Karpas-422 (cell line): ENCODE data around the gene PRRG4. TPM values are rescaled to one million over a fixed set of nuclear protein-coding genes. Genes with fewer than 3 reads are reported as not detected.
"Not testable (repeated sequence)": the region's sequence is repeated elsewhere in the genome, so short reads cannot be mapped to it uniquely, and the experiment has no call there.

Source experiments
- DNase-seq: peaks from one replicate; pipeline ENCODE4 v3.0.0-alpha.2; 2015
- H2AFZ ChIP-seq: fragments of 200-600 bp; sonication (generic); 2 replicates; pipeline ENCODE4 v1.6.1; 2014; ENCODE audit warnings: antibody characterized with exemption, low read length, mixed read lengths
- H3K27ac ChIP-seq: fragments of 200-600 bp; sonication (generic); 2 replicates; pipeline ENCODE4 v1.5.1; 2014; ENCODE audit warnings: mild to moderate bottlenecking, low read length, moderate library complexity
- H3K27me3 ChIP-seq: fragments of 200-600 bp; sonication (generic); 2 replicates; pipeline ENCODE4 v1.6.1; 2014; ENCODE audit warnings: low read length, mixed read lengths
- H3K36me3 ChIP-seq: fragments of 200-600 bp; sonication (generic); 2 replicates; pipeline ENCODE4 v1.6.1; 2014; ENCODE audit warnings: low read length, mixed read lengths; ENCODE audit not compliant: insufficient read depth
- H3K4me1 ChIP-seq: fragments of 200-600 bp; sonication (generic); 2 replicates; pipeline ENCODE4 v1.6.1; 2014; ENCODE audit warnings: mild to moderate bottlenecking, low read length, mixed read lengths
- H3K4me2 ChIP-seq: fragments of 200-600 bp; sonication (generic); 2 replicates; pipeline ENCODE4 v1.6.1; 2014; ENCODE audit warnings: low read length, low read depth, mild to moderate bottlenecking; ENCODE audit not compliant: poor library complexity, severe bottlenecking
- H3K4me3 ChIP-seq: fragments of 200-600 bp; sonication (generic); 2 replicates; pipeline ENCODE4 v1.5.1; 2014; ENCODE audit warnings: mild to moderate bottlenecking, antibody characterized with exemption, low read length, mixed read lengths
- H3K79me2 ChIP-seq: fragments of 200-600 bp; sonication (generic); 2 replicates; pipeline ENCODE4 v1.6.1; 2014; ENCODE audit warnings: mild to moderate bottlenecking, low read length, mixed read lengths
- H3K9ac ChIP-seq: fragments of 200-600 bp; sonication (generic); 2 replicates; pipeline ENCODE4 v1.6.0; 2014; ENCODE audit warnings: low read length
- H3K9me2 ChIP-seq: fragments of 200-600 bp; sonication (generic), shearing (Covaris generic); replicated peaks from 2 replicates; pipeline ENCODE4 v1.6.0; 2014; ENCODE audit warnings: mild to moderate bottlenecking, low read length, moderate library complexity; ENCODE audit not compliant: insufficient read depth
- H3K9me3 ChIP-seq: fragments of 300-700, 200-600 bp; sonication (generic); 2 replicates; pipeline ENCODE4 v1.6.1; 2014; ENCODE audit warnings: low read length, mixed read lengths
- H4K20me1 ChIP-seq: fragments of 200-600 bp; sonication (generic); 2 replicates; pipeline ENCODE4 v1.6.1; 2014; ENCODE audit warnings: mild to moderate bottlenecking, antibody characterized with exemption, low read length, low read depth; ENCODE audit not compliant: insufficient read depth
- total RNA-seq: library from RNA; depleted of rRNA; stranded (reverse); fragments of >200 nt; shearing (Covaris generic); gene quantifications from 2 replicates; pipeline ENCODE4 v1.2.3, GENCODE V29; 2014; ENCODE audit warnings: low replicate concordance

PRRG4 gene
- total RNA-seq, 1 experiment from 2014 or later: 0.19 TPM

GRCh38 chr11:32888384-32888710 is 58.6 kb downstream of the PRRG4 start:
- not testable (repeated sequence) for H3K36me3 ChIP-seq, H3K9me2 ChIP-seq, H3K27ac ChIP-seq, H3K9me3 ChIP-seq, H3K27me3 ChIP-seq, H3K79me2 ChIP-seq, DNase-seq, H3K4me3 ChIP-seq, H4K20me1 ChIP-seq, H3K4me2 ChIP-seq, H3K9ac ChIP-seq, H2AFZ ChIP-seq
- H3K4me1 ChIP-seq: peaks cover 15% of the 10 kb centered on the region

GRCh38 chr11:32888805-32889204 is 59.1 kb downstream of the PRRG4 start:
- DNase-seq: no peak
- Histone ChIP-seq H4K20me1 (no peaks in the 10 kb centered on the region), H3K79me2 (peaks cover 6% of the 10 kb centered on the region), H2AFZ (no peak overlapping the region), H3K27ac (no peak overlapping the region), H3K36me3 (no peaks in the 10 kb centered on the region), H3K9me3 (no peaks in the 10 kb centered on the region), H3K4me3 (no peak overlapping the region), H3K9ac (no peak overlapping the region), H3K27me3 (no peaks in the 10 kb centered on the region), H3K4me2 (no peak overlapping the region), H3K4me1 (peaks cover 15% of the 10 kb centered on the region), H3K9me2 (no peaks in the 10 kb centered on the region)

GRCh38 chr11:32890843-32891656 is 61.3 kb downstream of the PRRG4 start:
- no peak for DNase-seq
- Histone ChIP-seq H3K9ac (no peak overlapping the region), H3K36me3 (peaks cover 8% of the 10 kb centered on the region; the same call in 1 of the 2 replicates), H3K4me3 (no peak overlapping the region), H3K27ac (no peak overlapping the region), H3K79me2 (peaks cover 29% of the 10 kb centered on the region), H3K27me3 (no peaks in the 10 kb centered on the region), H3K9me3 (no peaks in the 10 kb centered on the region), H3K4me2 (peak overlapping the region; percentile 89), H4K20me1 (no peaks in the 10 kb centered on the region), H3K4me1 (peaks cover 33% of the 10 kb centered on the region), H2AFZ (no peak overlapping the region), H3K9me2 (no peaks in the 10 kb centered on the region)

GRCh38 chr11:32891657-32892354 is 62.1 kb downstream of the PRRG4 start:
- Histone ChIP-seq H3K36me3 (peaks cover 10% of the 10 kb centered on the region; the same call in 1 of the 2 replicates), H3K27ac (peak overlapping the region; percentile 61), H3K27me3 (no peaks in the 10 kb centered on the region), H4K20me1 (peaks cover 3% of the 10 kb centered on the region; the same call in 1 of the 2 replicates), H3K9me2 (no peaks in the 10 kb centered on the region), H3K9me3 (no peaks in the 10 kb centered on the region), H3K4me3 (peak overlapping the region; percentile 89), H2AFZ (peak overlapping the region; percentile 90), H3K4me2 (peak overlapping the region; percentile 89), H3K79me2 (peaks cover 36% of the 10 kb centered on the region), H3K9ac (peak overlapping the region; percentile 98), H3K4me1 (peaks cover 35% of the 10 kb centered on the region)
- no peak for DNase-seq

GRCh38 chr11:32892355-32893092 is 62.8 kb downstream of the PRRG4 start, which contains the start of gene QSER1:
Gene QSER1, plus strand, starts transcription at chr11:32892811. Its CDS starts 315 bp downstream, at chr11:32893126.
- H3K4me1 ChIP-seq: peaks cover 36% of the 10 kb centered on the region
- H2AFZ ChIP-seq: peak within 1 kb of the TSS; percentile 90
- H3K36me3 ChIP-seq: peaks cover 15% of the 10 kb centered on the region; the same call in 1 of the 2 replicates
- H3K27me3 ChIP-seq: no peaks in the 10 kb centered on the region
- peak; percentile 89 for DNase-seq
- H3K9me2 ChIP-seq: no peaks in the 10 kb centered on the region
- H3K4me2 ChIP-seq: peak within 1 kb of the TSS; percentile 89
- no peaks in the 10 kb centered on the region for H3K9me3 ChIP-seq
- peaks cover 4% of the 10 kb centered on the region; the same call in 1 of the 2 replicates for H4K20me1 ChIP-seq
- H3K27ac ChIP-seq: peak within 1 kb of the TSS; percentile 78
- H3K9ac ChIP-seq: peak within 1 kb of the TSS; percentile 98
- H3K4me3 ChIP-seq: peak within 1 kb of the TSS; percentile 95
- H3K79me2 ChIP-seq: peaks cover 44% of the 10 kb centered on the region

GRCh38 chr11:32893093-32893342 is 63.3 kb downstream of the PRRG4 start:
- peak overlapping the region; percentile 78 for H3K27ac ChIP-seq
- peak overlapping the region; percentile 87 for H3K4me2 ChIP-seq

GRCh38 chr11:32893343-32894148 is 63.8 kb downstream of the PRRG4 start:
- Histone ChIP-seq H3K4me2 (peak overlapping the region; percentile 87), H3K27me3 (no peaks in the 10 kb centered on the region), H4K20me1 (peaks cover 4% of the 10 kb centered on the region; the same call in 1 of the 2 replicates), H3K9me2 (no peaks in the 10 kb centered on the region), H3K9ac (peak overlapping the region; percentile 98), H2AFZ (peak overlapping the region; percentile 42; the same call in 1 of the 2 replicates), H3K4me1 (peaks cover 36% of the 10 kb centered on the region), H3K4me3 (peak overlapping the region; percentile 95), H3K9me3 (no peaks in the 10 kb centered on the region), H3K36me3 (peaks cover 19% of the 10 kb centered on the region; the same call in 1 of the 2 replicates), H3K79me2 (peaks cover 54% of the 10 kb centered on the region), H3K27ac (peak overlapping the region; percentile 78)
- DNase-seq: peak; percentile 79

More at GRCh38 chr11:32893093-32893342, 63.3 kb downstream of the PRRG4 start:
- Histone ChIP-seq H4K20me1 (peaks cover 4% of the 10 kb centered on the region; the same call in 1 of the 2 replicates), H3K27me3 (no peaks in the 10 kb centered on the region), H3K4me1 (peaks cover 36% of the 10 kb centered on the region), H2AFZ (peak overlapping the region; percentile 42; the same call in 1 of the 2 replicates), H3K9me2 (no peaks in the 10 kb centered on the region), H3K36me3 (peaks cover 18% of the 10 kb centered on the region; the same call in 1 of the 2 replicates), H3K79me2 (peaks cover 49% of the 10 kb centered on the region), H3K4me3 (peak overlapping the region; percentile 95), H3K9ac (peak overlapping the region; percentile 98), H3K9me3 (no peaks in the 10 kb centered on the region)
- no peak for DNase-seq
